SKM-1 treated with dmso at 0.1 percent for 144 hours (cell line): ENCODE results near the gene MALL.
"Not testable (repeated sequence)": the region's sequence is repeated elsewhere in the genome, so short reads cannot be mapped to it uniquely, and the experiment has no call there.

Source experiments
- DNase-seq: peaks from one replicate; lab custom pipeline; 2025; ENCODE audit not compliant: unreplicated experiment; lab: John Stamatoyannopoulos, UW

The MALL gene

DNA sequence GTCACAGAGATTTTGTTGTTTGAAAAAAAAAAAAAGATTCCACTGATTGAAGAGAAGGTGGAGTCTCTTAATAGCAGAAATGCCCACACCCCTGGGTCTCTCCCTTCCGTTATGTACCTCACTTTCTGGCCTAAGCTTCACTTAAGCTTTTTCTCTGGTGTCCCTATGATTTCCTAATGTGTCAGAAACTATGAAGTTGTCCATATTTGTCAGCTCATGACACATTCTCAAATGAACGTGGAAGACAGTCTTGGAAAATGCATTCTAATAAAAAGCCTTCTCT lies 5.4 kb upstream of the MALL start:
- DNase-seq, result no peak

DNA sequence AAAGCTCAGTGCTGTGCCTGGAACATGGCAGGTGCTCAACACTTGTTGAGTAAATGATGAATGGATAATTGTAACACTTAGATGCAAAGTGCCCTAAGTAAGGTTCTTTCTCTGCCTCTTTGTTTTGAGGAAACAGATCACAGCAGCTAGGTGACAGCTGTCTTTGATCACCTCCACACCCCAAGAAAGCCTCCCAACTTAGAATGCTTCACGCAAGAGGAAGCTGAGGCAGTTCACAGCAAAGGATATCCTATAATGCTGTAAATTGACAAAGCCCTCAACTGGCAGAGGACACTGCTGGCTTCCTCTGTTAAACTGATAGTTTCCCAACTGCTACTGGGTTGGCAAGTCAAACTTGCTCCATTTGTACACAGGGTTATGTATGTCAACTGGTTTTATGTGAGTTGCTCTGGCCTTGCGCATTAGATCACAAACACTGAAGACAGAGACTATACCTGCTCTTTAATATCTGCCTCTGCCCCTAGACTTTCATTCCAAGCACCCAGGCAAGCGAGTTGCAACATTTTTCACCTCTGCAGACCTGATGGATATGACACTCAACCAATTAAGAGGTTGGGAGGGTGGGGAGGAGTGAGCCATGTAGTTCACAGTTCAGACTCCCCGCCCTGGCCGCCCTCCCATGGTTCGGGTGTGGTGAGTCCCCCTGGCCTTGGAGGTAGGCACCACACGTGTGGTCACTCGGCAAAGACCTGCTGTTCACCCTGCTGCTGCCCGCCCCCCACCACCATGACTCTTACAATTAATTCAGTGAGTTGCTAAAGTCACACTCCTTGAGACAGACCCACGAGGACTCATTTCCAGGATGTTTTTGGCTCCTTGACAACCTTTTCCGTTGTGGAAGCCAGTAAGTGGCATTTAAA lies 4.8 kb upstream of the MALL start:
- DNase-seq, result no peak

DNA sequence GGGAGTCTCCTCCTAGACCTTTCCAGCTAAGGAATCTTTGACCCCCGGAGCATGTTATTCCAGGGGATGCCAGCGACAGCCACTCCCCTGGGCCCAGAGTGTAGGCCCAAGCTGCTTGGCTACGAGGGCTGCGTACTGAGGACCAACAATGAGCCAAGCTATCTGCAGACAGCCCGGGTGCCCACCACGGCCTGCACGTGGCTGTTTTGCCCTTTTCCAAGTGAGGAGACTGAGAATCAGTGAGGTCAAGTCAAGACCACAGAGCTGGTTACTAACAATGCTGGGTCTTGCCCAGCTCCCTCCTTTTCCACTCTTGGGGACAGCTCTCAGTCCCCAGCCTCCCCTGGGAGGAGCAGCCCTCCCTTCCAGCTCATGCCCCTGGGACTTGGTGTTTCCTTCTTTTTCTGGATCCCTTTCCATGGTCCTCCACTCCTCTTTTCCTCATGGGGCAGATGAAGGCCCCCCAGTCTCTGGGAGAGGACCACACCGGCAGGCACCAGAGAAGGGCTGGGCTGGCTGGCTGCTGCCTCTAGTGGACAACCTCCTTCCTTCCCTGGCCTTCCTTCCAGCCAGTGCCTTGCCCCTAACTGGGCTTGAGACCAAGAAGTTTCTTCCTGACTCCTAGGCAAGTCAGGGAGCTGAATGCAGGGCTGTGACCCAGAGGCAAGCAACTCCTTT lies 550 bp upstream of the MALL start:
- no peak for DNase-seq

DNA sequence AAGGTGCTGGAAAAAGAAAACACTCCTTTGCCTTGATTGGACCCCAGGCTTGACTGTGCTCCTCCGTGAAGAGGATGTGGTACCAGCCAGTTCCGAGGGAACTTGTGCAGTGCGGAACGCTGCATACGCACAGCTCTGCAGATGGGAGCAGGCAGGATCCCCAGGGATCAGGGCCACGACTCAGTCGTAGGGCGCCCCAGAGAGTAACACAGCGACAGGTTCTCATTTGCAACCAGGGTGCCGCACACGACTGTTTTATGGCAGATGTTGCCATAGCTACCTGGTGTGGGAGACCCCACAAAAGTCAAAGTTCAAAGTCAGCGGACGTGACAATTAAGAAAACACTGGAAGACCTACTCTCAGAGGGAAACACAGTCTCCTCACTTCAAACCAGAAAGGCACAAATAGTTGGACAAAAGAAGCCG lies 779 bp downstream of the MALL start:
- DNase-seq, result no peak

DNA sequence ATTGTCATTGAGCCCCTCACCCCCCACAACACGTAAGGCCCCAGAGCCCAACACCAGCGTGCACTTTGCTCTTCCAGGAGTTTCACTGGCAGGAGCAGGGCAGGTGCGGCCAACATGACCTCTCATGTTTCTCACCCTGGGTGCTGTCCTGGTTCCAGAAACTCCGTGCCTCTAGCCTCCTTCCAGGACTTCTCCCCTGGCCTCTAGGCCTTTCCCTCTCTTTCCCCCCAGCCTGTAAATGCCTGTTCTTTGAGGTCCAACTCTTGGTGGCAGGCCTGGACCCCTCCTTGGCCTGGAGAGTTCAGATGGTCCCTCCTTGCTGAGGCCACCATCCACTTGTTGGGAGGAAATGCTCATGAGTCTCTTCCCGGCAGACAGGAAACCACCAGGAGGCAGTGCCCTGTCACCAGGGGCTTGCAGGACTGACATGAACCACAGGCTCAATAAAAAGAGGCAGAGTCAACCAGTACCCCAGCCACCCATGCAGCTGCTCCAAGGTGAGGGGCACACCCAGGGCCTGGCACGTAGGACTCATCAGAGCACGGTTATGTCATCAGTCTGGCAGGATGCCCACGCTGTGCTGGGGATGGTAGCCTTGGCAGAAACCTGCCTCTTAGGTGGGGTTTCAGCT lies 1.5 kb downstream of the MALL start:
- no peak for DNase-seq

DNA sequence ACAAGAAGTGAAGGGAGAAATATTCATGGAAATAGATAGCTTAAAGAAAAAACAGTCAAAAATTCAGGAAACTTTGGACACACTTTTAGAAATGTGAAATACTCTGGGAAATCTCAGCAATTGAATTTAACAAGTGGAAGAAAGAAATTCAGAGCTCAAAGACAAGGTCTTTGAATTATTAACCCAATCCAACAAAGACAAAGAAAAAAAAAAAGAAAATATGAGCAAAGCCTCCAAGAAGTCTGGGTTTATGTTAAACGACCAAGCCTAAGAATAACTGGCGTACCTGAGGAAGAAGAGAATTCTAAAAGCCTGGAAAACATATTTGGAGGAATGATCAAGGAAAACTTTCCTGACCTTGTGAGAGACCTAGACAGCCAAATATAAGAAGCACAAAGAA lies 7.3 kb downstream of the MALL start:
- not testable (repeated sequence) for DNase-seq

DNA sequence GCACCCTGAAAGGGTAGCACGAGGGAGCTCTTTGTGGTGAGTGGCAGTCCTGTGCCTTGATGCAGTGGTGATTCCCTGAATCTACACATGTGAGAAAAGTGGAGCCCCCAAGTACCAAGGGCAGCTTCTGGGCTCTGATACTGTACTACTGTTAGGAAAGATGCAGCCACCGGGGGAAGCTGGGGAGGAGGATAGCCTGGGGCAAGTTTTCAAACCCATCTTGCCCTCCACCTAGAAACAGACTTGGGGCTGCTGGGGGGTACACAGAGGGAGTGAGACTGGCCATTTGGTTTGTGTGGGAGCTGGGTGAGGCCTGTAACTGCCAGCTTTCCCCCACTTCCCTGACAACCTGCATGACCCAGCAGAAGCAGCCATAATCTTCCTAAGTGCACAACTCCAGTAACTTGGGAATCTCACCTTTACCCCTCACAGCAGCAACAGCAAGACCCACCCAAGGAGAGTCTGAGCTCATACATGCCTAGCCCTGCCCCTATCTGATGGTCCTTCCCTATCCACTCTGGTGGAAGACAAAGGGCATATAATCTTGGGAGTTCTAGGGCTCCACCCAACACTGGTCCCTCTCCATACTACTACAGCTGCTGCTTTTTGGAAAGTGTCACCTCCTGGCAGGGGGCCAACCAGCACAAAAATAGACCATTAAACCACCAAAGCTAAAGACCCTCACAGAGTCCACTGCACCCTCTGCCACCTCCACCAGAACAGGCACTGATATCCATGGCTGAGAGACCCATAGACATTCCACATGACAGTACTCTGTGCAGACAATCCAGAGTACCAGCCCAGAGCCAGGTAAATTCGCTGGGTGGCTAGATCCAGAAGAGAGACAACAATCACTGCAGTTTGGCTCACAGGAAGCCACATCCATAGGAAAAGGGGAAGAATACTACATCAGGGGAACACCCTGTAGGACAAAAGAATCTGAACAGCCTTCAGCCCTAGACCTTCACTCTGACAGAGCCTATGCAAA lies 8.2 kb downstream of the MALL start:
- no peak for DNase-seq

DNA sequence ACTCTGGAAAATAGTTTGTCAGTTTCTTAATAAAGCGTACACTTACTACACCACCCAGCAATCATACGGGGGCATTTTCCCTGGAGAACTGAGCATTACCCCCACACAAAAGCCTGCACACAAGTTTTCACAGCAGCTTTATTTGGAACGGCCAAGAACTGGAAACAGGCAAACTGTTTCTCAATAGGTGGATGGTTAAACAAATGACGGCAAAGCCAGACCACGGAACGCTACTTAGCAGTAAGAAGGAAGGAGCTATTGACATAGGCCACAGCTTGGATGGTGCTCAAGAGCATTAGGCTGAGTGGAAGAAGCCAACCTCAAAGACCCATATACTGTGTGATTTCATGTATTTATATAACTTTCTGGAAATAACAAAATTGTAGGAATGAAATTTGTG lies 9.0 kb downstream of the MALL start:
- no peak for DNase-seq

DNA sequence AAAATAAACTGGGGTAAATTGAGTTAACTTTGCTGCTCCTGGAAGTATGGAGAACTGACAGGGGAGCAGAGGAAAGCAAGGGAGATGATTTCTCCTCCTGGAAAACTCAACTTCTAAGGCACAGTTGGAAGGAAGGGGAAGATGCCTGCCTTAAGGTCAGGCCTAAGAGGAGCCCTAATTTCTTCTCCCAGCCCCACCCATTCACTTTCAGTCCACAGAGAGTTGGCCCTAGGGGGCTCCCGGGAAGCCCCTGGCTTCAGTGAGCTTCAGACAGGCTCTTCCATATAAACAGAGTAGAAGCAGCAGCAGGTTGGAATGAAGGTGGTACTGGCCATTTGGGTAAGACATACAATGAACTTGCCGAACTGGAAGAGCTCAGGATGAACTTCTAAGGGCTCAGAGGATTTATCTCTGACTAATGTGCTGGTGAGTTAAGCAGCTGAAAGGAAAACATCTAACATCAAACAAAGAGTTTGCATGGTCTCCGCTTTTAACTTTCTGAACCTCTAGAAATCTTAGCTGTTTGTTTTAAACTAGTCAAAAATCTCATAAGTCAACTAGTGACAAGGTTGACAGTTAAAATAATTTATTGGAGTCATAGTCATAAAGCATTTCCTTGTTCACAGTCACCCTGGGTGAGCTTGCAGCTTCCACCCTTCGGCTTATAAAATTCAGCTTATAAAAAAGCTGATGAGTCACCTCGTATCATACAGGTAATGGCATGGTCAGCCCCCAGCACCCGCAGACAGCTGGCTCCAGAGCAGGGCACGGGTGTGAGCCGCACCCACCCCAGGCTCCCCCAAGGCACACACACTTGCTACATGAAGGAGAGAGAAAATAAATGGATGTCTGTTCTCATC lies 9.8 kb downstream of the MALL start:
- DNase-seq, result no peak

DNA sequence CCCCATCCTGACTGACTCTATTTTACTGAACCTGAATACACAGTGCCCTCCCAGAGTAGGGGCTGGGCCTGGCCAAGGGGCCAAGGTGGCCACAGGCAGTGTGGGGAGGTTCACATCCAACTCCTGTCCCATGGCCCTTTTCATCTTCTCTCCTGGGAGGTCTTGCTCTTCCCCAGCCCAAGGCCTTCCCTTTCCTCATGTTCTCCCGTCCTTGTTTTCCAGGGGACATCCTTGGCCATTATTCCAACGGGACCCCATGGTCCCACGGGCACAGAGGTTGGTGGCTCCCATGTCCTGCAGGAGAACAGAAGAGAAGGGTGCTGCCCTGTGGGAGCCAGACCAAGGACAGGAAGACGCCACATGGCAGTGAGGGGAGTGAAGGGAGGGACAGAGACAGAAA lies 10.4 kb downstream of the MALL start:
- no peak for DNase-seq

DNA sequence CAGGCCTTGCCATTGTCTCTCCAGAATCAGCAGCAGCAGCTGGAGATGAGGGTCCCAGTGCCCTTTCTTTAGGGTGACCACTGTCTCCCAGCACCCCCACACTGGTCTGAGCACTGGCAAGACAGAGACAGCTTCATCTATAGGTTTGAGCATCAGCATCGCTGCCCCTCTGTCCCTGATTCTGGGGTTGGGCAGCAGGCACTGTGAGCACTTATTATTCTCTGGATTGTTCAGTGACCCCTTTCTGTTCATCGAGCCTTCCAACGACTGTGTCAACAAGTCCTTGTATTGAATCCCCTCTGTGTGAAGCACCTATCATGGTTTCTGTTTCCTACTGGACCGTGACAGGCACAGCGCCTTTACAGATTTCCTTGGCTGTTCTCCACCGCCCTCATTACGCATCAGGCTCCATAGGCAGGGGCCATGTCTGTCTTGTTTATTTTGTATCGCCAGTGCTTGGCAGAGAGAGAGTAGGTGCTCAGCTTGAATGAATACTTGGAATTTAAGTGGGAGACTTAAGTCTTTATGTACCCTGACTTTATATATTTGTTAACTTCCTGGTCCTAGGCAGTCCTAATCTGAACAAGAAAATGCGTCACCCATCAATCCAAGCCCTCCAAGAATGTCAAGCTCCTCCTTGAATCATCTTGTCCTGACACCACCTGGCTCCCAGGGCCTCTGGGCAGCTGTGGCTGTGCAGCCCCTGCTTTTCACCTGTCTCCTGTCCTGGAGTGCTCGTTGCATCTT lies 11.4 kb downstream of the MALL start:
- no peak for DNase-seq

DNA sequence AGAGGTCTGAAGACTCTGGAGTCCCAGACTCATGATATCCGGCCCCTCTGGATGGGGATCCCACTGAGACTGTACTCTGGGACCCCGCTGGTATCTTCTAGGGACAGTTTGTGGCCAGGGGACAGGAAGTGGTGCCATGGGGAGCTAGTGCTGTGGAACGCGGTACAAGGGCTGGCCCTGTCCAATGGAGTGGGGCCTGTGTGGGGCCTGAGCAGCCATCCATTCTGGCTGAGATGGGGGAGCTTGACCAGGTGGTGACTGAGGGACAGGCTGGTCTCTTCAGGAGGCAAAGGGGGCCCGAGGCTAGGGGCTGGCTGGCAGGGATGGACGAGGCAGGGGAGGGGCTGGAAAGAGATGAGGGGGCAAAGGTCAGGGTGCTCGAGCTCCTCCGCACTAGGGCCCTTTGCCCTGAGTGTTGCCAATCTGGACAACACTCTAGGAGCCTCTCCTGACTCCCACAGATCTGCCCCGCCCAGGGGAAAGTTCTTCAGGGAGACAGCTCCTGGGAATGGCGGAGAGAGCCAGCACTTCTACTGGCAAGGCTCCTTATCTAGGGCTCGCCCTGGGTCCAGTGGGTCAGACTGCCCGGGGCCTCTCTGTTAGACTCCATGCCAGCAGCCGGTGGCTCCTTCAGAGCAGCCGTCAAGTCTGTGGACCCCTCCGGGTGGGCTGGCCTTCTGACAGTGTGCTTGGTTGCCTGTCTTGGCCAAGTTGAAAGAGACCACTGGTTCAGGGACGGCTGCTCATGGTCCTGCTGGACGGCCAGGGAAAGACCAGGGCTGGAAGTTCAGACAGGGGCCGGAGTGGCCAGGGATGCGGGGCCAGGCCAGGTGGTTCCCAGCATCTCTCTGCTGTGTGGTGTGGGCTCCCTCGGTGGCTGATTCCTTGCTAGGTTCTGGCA lies 12.3 kb downstream of the MALL start:
- no peak for DNase-seq

DNA sequence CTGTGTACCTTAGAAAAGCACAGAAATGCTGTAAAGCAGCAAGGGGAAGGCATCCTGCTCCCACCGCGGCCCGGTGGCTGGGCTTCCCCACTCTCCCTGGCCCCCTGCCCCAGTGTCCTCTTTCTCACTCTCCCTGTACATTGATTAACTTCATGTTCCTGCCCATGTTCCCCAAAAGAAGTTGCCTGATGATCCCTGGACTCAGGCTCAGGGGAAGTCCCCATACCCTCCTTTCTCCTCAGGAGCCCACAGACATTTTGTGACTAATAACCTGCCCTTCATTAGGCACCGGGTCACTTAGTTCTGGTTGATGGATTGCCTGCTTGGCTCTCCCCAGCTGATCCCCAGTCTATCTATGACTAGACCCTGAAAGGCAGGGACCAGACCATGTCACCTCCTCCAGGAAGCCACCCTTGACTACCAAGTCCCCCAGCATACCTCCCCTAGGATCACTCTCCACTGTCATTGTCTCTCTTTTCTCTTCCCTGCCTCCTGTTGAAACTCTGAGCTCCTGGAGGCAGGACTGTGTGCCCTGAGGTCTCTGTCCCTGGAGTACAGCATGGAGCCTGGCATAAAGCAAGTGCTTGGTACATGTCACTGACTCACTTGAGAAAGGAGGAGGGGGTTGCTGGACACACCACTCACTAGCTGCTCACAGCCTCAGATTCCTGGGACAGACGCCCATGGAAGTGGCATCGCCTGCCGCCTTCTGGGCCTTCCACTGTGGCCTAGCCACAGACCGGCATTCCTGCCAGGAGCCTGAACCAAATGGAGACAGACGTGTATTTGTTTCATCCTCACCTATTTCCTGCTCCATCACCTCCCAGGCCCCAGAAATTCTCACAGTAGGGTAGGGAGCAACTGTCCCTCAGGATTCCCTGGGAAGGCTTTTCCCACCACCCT lies 13.5 kb downstream of the MALL start:
- DNase-seq, result no peak

DNA sequence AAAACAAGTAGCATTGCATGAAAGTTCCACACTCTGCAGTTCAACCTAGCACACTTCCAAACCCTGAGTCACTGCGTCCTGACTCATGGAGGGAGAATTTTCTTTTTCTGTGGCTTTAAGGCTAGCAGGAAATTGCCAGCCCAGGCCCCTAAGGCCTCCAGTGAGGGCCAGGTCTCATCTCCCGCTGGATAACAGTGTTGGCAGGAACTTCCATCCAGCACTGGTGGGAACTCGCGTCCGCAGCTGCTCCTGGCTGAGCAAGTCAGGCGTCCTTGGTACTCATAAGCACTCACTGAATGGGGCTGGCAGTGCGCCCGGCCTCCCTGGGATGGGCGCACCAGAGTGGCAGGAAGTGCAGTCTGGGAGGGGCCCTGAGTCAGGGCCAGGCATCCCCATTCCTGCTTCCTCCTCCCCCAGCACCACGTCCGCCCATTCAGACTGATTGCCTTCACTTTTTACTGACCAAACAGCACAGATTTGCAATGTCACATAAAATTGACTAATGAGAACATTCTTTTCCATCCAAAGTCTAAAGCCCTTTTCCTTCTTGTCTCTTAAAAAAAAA lies 14.3 kb downstream of the MALL start:
- no peak for DNase-seq

DNA sequence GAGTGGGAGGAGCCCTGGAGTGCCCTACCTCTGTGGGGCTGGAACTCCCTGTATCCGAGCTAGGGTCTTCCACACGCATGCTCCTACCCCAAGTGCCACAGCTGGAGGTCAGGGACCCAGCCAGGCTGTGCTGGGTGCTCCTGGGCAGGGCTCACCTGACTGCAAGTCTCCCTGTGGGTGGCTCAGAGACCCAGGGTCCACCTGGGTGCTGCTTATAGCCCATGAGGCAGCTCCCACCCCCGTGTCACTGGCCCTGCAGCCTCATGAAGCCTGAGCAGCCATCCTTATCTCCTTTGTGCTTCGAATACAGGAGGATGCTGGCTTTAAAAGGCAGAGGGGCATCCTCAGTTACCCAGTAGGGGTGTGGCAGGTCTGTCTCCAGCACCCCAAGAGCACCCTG lies 14.7 kb downstream of the MALL start:
- DNase-seq, result not testable (repeated sequence)

DNA sequence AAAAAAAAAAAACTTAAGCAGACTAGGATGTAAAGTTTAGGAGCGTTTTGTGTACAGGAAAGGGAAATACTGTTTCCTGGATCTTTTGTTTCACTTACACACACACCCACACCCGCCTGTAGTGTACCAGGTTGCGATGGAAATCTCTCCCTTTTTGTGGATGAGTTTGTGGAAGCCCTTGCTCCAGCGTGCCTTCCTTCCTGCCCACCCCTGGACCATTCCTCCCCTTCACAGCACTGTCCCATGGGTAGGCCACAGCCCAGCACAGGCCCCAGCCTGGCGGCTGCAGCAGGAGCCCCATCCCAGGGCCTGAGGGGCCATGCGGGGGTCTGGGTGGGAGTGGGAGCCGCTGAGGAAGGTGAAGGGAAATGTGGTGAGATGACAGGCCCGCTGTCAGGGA lies 15.1 kb downstream of the MALL start:
- no peak for DNase-seq
